HPDE6-E6E7 (cell line): ENCODE data around the gene TUBB6.

Source experiments
- DNase-seq: peaks from one replicate; pipeline ENCODE4 v3.0.0; 2011; ENCODE audit warnings: missing footprints; ENCODE audit errors: extremely low spot score

TUBB6 gene

DNA sequence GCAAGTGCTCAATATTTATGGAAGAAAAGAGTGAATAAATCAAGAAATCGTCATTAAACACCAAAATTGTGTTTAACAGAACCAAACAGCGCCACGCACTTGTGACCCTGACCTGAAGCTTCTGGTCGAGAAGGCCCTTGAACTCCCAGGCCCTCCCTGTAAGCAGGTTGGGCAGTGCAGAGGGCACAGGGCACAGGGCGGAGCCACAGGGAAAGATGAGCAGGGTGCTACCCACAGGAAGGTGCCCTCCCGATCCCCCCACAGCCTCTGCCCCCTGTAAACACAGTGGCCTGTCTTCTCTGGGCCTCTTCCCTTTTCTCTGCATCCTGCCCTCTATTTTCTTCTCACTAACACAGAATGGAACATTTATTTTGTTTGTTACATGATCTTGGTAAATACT is 16.9 kb upstream of the TUBB6 start:
- no peak for DNase-seq

DNA sequence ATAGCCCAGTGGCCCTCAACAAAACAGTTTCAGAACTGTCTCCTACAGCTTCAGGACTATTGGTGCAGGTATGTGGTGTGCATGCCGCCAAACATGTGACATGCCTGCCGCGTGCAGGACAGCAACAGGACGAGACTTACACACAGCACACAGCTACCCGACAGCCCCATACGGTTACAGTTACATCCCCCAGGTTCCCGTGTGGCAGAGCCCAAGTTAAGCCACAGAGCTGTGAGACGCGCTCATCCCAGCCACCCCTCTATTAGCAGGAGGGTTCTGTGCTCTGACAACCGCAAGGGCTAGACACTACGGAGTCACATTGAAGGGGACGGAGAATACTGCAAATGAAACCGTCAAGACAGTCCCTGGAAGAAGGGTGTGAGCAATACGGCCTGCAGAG is 16.4 kb upstream of the TUBB6 start:
- no peak for DNase-seq

GRCh38 chr18:12293831-12294230 is 14.2 kb upstream of the TUBB6 start:
- DNase-seq: no peak

DNA sequence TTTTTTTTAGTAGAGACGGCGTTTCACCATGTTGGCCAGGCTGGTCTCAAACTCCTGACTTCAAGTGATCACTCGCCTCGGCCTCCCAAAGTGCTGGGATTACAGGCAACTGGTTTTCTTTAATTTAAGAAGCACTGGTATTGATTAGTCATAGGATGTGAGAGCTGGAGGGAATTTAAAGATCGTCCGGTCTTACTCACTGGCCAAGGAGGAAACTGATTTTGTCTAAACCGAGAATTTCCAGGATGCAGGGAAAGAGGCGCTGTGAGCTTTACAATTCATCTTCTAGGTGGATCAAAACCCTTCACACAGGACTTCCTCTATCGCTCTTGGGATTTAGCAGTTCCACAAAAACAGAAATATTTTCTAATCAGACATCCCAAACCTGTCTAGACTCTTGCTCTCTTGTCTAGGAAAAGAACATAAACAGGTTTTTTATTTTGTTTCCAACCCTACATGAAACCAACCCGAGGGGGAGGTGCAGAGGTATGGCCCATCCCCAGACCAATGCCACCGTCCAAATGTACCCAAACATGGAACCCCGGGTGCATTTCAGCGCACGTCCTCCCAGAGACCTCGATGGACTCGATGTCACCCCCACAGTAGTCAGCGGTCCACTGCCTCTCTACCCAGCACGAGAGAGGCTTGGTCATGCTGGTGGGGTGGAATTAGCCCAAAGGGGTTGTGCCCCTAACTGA is 12.5 kb upstream of the TUBB6 start:
- peak; percentile 49 for DNase-seq

DNA sequence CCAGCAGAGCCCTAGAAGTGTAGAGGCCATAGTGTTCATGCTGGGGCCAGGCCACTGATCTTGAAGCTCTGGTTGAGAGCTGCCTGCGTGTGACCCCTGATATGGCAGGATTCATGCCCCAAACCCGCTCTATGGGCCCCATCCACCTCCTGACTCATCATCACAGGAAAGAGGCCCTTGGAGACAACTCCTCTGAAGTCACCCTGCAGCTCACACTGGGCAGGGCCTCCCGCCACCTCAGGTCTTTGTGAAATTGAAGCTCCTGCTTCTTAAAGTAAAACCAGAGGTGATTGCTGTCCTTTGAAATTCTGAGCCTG is 12.0 kb upstream of the TUBB6 start:
- peak; percentile 52 for DNase-seq

GRCh38 chr18:12296457-12296856 is 11.6 kb upstream of the TUBB6 start:
- no peak for DNase-seq

DNA sequence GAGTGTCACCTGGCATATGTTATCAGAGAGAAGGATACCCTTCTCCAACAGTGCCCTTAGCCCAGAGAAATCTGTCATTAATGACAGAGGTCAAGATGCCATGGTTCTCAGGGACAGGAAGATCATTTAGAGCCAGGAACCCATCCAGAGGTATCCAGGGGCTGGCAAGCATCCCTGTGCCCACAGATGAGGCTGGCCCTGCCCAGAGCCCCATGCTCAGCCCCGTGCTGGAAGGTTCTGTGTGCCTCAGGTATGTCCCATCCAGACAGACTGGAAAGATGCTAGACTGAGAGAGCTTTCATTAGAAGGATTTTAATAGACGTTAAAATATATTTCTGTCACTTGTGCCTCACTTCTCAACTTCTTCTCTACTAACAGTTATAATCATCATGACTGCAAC is 8.2 kb upstream of the TUBB6 start:
- no peak for DNase-seq

- DNase-seq: no peak
Observed at GRCh38 chr18:12301263-12302005, 6.6 kb upstream of the TUBB6 start.

DNA sequence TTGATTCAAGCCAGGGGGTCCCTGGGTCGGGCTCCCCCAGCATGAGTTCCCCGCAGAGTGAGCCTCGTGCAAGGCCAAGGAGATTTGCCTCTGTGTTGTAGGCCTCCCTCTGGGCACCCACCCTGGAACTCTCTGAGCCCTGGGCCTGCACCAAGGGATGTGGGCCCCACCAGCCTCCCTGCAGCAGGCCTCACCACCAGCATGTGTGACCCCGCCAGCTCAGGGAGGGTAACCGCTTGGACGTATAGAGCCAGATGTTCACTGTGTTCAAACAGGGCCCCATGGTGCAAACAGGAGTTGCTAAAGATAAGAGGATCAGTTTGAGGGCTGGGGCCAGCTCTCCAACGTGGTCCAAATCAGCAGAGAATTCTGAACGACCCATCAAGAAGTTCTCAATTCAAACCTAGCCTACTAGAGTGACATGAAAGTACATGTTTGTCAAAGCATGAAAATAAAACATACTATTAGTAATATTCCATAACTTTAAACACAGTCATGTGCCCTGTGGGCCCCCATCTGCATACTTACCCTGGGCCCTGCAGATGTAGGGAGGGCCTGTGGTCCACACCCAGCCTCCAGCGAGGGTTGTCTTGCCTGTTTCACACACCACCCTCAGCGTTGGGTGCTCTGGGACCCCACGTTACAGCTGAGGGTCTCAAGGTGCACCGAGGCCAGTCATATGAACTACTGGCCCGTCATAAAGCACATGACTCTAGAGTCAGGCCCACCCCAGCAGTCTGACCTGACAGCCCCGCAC is 5.5 kb upstream of the TUBB6 start:
- no peak for DNase-seq

DNA sequence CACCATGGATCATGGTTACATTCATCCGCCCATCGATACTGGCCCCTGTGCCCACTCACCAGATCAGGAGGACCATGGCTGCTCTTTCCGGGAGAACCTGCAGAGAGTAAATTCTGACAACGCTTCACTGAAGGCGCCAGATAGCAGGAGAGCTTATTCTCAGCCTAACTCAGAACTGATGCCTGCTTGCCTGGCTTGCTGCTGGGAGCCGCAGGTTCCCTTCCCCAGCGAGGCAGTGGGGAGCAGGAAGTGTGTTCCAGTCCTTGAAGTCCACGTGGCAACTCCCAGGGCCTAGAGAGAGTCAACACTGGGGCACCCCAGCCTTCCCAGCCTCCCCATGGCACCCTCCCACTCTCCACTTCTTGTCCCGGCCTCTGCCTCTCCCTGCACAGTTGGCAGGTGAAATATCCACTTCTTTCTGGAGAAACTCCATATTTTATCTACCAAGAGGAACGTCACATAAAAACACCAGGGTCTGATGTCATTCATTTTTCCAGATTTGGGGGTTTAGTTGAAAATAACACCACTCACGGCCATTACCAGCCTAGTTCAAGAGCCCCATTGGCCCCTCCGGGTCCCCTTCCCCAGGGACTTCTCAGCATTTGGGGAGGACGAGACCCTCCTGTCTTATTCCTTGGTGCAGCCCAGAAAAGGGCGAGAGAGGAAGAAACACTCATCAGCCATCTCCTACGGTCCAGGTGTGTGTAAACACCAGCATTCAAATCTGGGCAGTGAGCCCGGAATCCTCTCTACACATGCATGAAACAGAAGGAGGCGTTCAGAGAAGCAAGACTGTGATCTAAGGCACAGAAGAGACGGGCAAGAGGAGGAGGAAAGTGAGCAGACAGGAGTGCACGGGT is 3.5 kb upstream of the TUBB6 start:
- no peak for DNase-seq

GRCh38 chr18:12305211-12305610 is 2.8 kb upstream of the TUBB6 start:
- no peak for DNase-seq

GRCh38 chr18:12305930-12306629 is 2.0 kb upstream of the TUBB6 start:
- DNase-seq: no peak

GRCh38 chr18:12306752-12307700 is 1.0 kb upstream of the TUBB6 start:
- no peak for DNase-seq

GRCh38 chr18:12308386-12309100 is 502 bp downstream of the TUBB6 start:
- no peak for DNase-seq

DNA sequence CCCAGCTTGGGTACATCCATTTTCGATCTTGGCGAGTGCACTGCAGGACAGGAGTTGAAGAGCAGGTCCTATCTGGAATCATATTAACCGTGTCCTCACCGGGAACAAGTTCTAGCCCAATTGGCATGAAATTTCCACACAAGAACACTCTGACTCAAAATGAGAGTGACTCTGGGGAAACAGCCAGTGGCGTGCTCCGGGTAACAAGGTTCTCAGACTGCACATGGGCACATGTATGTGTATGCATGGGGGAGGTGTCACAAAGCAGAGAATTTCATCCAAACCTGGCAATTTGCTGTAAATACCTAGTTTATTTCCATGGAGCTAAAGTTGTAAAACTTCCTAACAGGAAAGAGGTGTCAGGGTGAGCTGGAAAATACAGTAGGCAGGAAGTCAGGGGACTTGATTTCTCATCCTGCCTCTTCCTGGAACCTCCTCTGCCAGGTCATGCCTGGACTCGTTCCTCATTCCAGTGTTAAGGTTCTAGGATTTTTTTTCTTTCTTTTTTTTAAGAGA is 1.7 kb downstream of the TUBB6 start:
- DNase-seq: no peak

GRCh38 chr18:12310762-12311161 is 2.7 kb downstream of the TUBB6 start:
- DNase-seq: no peak

- no peak for DNase-seq
Observed at GRCh38 chr18:12312976-12313375, 4.9 kb downstream of the TUBB6 start.

GRCh38 chr18:12313530-12314245 is 5.6 kb downstream of the TUBB6 start:
- no peak for DNase-seq
